ENCODE data around the gene TMEM151B.

TMEM151B gene

GRCh38 chr6:44329858-44330257 lies 59.6 kb downstream of the TMEM151B start:
- ChIA-PET CTCF (interaction anchor here (1.2 to 1.7 kb wide), 5 partner anchors 9 to 62 kb away, joined by 6 to 21 read pairs (median 7); partner anchors contain the start of genes AARS2 and SPATS1), POLR2A (no interaction called here)
- no peak for TF ChIP-seq CTCF (IDR thresholded peaks at IDR 0.05; ENCODE audit: insufficient read depth, low read length, missing control alignments)
- no peak overlapping the region for H3K4me3 ChIP-seq (ENCODE audit: low read depth, low read length)
- no peak for DNase-seq (ENCODE audit: low read depth, low spot score)

DNA sequence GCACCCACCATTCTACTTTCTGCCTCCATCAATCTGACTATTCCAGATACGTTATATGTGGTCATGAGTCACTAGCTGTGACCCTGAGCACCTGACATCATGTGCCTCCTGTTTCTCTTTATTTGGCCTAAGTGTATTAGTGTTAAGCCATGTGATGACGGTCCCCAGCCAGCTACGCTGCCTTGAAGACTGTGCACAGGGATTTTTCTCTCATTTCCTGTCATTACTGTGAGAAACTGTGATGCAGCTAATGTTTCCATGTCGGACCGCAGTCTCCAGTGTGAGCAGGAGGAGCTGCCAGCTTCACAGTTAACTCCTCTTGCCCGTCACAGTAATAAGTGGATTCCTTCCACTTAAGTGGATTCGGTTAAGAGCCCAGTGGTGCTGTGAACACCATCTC lies 62.3 kb downstream of the TMEM151B start:
- no peak overlapping the region for H3K4me3 ChIP-seq (ENCODE audit: low read depth, low read length)
- no peak for TF ChIP-seq CTCF (IDR thresholded peaks at IDR 0.05; ENCODE audit: insufficient read depth, low read length, missing control alignments)
- CTCF ChIA-PET: interaction anchor here (0.8 to 9.7 kb wide), 11 partner anchors 9 to 108 kb away, joined by 3 to 234 read pairs (median 4); partner anchors contain the start of genes AARS2, NFKBIE, SLC35B2 and SPATS1
- POLR2A ChIA-PET: no interaction called here
- no peak for DNase-seq (ENCODE audit: low read depth, low spot score)

DNA sequence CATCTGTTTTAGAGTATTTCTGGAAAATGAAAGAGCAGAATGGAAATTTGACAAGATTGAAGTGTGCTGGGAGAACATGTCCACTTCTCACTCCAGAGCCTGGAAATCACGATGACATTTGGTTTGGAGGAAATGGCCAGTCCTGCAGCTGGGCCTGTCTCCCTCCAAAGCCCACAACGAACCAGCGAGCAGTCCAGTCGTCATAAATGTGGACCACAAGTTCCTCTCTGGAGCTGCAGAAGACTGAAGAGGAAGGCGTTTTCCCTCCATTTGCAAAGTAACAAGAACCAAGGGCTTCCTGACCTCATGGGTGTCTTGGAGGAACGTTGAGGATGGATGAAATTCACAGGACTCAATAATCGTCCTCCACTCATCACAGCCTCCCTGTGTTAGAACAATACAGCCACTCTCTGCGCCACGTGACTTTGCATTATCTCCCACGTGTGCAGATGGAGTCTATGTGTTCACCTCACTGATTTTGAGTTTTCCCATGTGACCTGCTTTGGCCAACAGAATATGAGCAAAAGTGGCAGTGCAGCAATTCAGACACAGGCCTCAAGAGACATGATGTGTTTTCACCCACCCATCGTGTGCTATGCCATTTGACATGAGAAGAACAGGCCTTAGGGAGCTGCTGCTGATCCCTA lies 63.1 kb downstream of the TMEM151B start:
- H3K4me3 ChIP-seq (ENCODE audit: low read depth, low read length): no peak overlapping the region
- CTCF ChIA-PET: interaction anchor here (0.8 to 9.7 kb wide), 11 partner anchors 8 to 161 kb away, joined by 3 to 234 read pairs (median 4); partner anchors contain the start of genes AARS2, NFKBIE, SLC35B2 and SPATS1
- DNase-seq (ENCODE audit: low read depth, low spot score): no peak
- no peak for TF ChIP-seq CTCF (IDR thresholded peaks at IDR 0.05; ENCODE audit: insufficient read depth, low read length, missing control alignments)
- POLR2A ChIA-PET: no interaction called here

DNA sequence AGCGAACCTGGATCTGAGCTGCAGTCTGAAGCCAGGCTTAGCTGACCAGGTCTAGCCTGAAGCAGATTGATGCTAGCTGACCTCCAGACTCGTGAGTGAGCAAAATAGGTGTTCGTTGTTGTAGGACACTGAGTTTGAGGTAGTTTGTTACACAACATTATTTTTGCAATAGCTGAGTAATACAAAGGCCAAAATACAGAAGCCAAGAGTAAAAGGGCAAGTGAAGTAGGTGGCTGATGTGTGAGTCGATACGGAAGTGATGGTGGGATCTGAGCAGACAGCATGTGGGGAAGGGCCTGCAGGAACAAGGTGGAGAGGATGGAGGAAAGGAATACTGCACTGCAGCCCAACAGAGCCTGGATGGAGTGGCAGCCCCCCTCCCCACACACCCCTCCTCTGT lies 63.7 kb downstream of the TMEM151B start:
- CTCF ChIA-PET: interaction anchor here (1.5 to 9.7 kb wide), 3 partner anchors 29 to 161 kb away, joined by 4 to 234 read pairs (median 5); partner anchors contain the start of genes NFKBIE and TMEM151B
- POLR2A ChIA-PET: no interaction called here
- no peak for TF ChIP-seq CTCF (IDR thresholded peaks at IDR 0.05; ENCODE audit: insufficient read depth, low read length, missing control alignments)
- DNase-seq (ENCODE audit: low read depth, low spot score): no peak
- no peak overlapping the region for H3K4me3 ChIP-seq (ENCODE audit: low read depth, low read length)

DNA sequence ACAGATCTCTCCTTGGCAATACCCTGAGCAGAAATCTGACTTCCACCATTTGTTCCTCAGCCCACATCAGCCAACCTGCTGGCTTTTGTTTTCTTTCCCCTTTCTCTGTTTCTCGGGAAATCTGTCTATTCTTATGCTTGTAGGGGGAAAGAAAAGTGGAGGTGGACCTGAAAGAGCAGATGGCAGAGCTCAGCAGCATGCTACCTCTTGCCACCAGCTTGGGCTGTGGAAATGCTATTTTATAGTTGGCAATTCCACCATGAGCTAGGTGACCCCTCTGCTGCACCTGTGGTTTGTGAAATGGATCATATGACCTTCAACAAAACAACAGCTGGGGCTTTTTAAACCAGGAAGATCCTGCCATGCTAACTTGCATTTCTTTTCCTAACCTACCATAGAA lies 65.4 kb downstream of the TMEM151B start:
- no peak for TF ChIP-seq CTCF (IDR thresholded peaks at IDR 0.05; ENCODE audit: insufficient read depth, low read length, missing control alignments)
- DNase-seq (ENCODE audit: low read depth, low spot score): no peak
- CTCF ChIA-PET: interaction anchor here (1.0 to 9.7 kb wide), 14 partner anchors 11 to 239 kb away, joined by 3 to 234 read pairs (median 6); partner anchors contain the start of genes AARS2, NFKBIE, SLC35B2 and TMEM151B

DNA sequence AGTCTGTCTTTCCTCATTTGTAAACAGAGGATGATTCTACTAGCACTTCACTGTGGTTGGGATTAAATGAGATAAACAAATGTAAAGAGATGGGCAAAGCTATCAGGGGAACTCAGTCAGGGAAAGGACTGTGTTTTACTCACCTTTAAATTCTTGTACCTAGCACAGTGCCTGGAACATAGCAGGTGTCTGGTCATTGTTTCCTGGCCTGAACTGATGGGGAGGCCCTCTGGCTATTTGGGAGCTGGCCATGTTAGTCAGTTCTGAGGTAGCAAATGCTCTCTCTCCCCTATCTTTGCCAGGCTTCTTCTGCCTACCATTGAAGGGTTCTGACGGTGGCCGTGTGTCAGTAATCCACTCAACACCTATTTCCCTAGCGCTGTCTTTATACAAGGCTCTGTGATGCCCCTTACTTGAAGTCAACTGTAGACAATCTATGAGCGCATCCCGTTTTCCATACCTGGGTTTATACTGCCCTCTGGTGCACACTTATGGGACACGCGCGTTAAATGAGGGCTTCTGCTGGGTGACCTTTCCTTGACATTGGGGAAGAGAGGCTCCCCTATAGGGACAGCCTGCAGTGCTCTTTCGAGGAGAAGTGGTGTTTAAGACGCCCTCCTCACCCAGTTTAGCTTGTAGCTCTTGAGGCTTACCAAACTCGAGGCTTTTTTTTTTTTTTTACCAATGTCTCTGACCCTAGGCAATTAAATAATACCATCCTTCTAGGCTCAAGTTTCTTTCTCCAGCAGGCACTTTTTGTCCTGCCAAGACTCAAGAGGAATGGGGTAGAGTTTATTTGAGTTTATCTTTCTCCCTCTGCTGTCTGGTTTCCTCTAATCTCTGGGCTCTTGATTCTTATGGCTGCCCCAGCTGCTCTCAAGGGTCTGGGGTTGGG lies 68.2 kb downstream of the TMEM151B start:
- DNase-seq (ENCODE audit: low read depth, low spot score): no peak
- TF ChIP-seq CTCF (IDR thresholded peaks at IDR 0.05; ENCODE audit: insufficient read depth, low read length, missing control alignments): peak; percentile 75
- ChIA-PET POLR2A (no interaction called here), CTCF (interaction anchor here (0.6 to 9.7 kb wide), 41 partner anchors 9 to 242 kb away, joined by 3 to 234 read pairs (median 5); partner anchors contain the start of genes AARS2, NFKBIE, SLC29A1 and SLC35B2)
- no peak overlapping the region for H3K4me3 ChIP-seq (ENCODE audit: low read depth, low read length)

More for the DNA sequence above, 65.4 kb downstream of the TMEM151B start:
- no peak overlapping the region for H3K4me3 ChIP-seq (ENCODE audit: low read depth, low read length)
- POLR2A ChIA-PET: no interaction called here
